DOHH2 (cell line): ENCODE data around the gene CH25H.

Experiments
- H3F3A ChIP-seq: fragments of 200-600 bp; sonication (generic), shearing (Covaris generic); 2 replicates; pipeline ENCODE4 v1.6.0; 2016; ENCODE audit warnings: antibody characterized with exemption, mild to moderate bottlenecking; ENCODE audit not compliant: control insufficient read depth, insufficient read depth
- H3K27ac ChIP-seq: fragments of 200-600 bp; sonication (generic); 2 replicates; pipeline ENCODE4 v1.5.1; 2014; ENCODE audit warnings: low read depth, mild to moderate bottlenecking, low read length, moderate library complexity
- H3K27me3 ChIP-seq: fragments of 200-600 bp; sonication (generic); 2 replicates; pipeline ENCODE4 v1.6.1; 2014; ENCODE audit warnings: mild to moderate bottlenecking, low read length, mixed read lengths; ENCODE audit not compliant: control insufficient read depth
- H3K36me3 ChIP-seq: fragments of 200-600 bp; sonication (generic); 2 replicates; pipeline ENCODE4 v1.6.1; 2014; ENCODE audit warnings: mild to moderate bottlenecking, low read length, moderate library complexity, mixed read lengths; ENCODE audit not compliant: control insufficient read depth
- H3K4me1 ChIP-seq: fragments of 200-600 bp; sonication (generic); 2 replicates; pipeline ENCODE4 v1.6.1; 2014; ENCODE audit warnings: mild to moderate bottlenecking, low read length, mixed read lengths; ENCODE audit not compliant: control insufficient read depth
- H3K4me2 ChIP-seq: fragments of 200-600 bp; sonication (generic); 2 replicates; pipeline ENCODE4 v1.6.0; 2014; ENCODE audit warnings: mild to moderate bottlenecking, low read length, moderate library complexity
- H3K4me3 ChIP-seq: fragments of 200-600 bp; sonication (generic); 2 replicates; pipeline ENCODE4 v1.5.1; 2014; ENCODE audit warnings: mild to moderate bottlenecking, low read length, mixed read lengths
- H3K79me2 ChIP-seq: fragments of 200-600 bp; sonication (generic); 2 replicates; pipeline ENCODE4 v1.6.1; 2014; ENCODE audit warnings: mild to moderate bottlenecking, low read length, mixed read lengths; ENCODE audit not compliant: control insufficient read depth
- H3K9me2 ChIP-seq: fragments of 200-600 bp; sonication (generic); replicated peaks from 2 replicates; pipeline ENCODE4 v1.6.1; 2014; ENCODE audit warnings: mild to moderate bottlenecking, low read length, mixed read lengths; ENCODE audit not compliant: control insufficient read depth
- H3K9me3 ChIP-seq: fragments of 200-600 bp; sonication (generic); 2 replicates; pipeline ENCODE4 v1.6.1; 2014; ENCODE audit warnings: antibody characterized with exemption, low read length, mixed read lengths; ENCODE audit not compliant: control insufficient read depth, insufficient read depth
- H4K20me1 ChIP-seq: fragments of 200-600 bp; sonication (generic); 2 replicates; pipeline ENCODE4 v1.6.0; 2014; ENCODE audit warnings: low read depth, mild to moderate bottlenecking, antibody characterized with exemption, low read length, moderate library complexity; ENCODE audit not compliant: control insufficient read depth, insufficient read depth
- CTCF ChIP-seq: fragments of 200-600 bp; sonication (generic); IDR thresholded peaks from one replicate; pipeline ENCODE4 v1.5.1; 2014; ENCODE audit warnings: antibody characterized with exemption, mild to moderate bottlenecking, low read depth, low read length; ENCODE audit not compliant: poor library complexity, severe bottlenecking
- EZH2phosphoT487 ChIP-seq: fragments of 200-600 bp; sonication (generic); IDR thresholded peaks from 2 replicates; pipeline ENCODE4 v1.6.1; 2017; ENCODE audit warnings: borderline replicate concordance, mild to moderate bottlenecking, antibody characterized with exemption, low read length, moderate library complexity, mixed read lengths

CH25H gene

GRCh38 chr10:89214566-89215165 is 7.5 kb upstream of the CH25H start:
- no peak overlapping the region for H3K27ac ChIP-seq
- H3K4me2 ChIP-seq = no peak overlapping the region
- H3K79me2 ChIP-seq = no peaks in the 10 kb centered on the region
- peaks cover 5% of the 10 kb centered on the region; the same call in 1 of the 2 replicates for H3F3A ChIP-seq
- H3K4me1 ChIP-seq = peaks cover 9% of the 10 kb centered on the region
- H3K9me3 ChIP-seq = no peaks in the 10 kb centered on the region
- H3K36me3 ChIP-seq = no peaks in the 10 kb centered on the region
- no peaks in the 10 kb centered on the region for H4K20me1 ChIP-seq
- H3K9me2 ChIP-seq = no peaks in the 10 kb centered on the region
- H3K4me3 ChIP-seq = no peak overlapping the region
- peaks cover 4% of the 10 kb centered on the region; the same call in 1 of the 2 replicates for H3K27me3 ChIP-seq
- no peak for TF ChIP-seq CTCF
- TF ChIP-seq EZH2phosphoT487 = no peak

GRCh38 chr10:89213191-89213808 is 6.2 kb upstream of the CH25H start:
- peaks cover 5% of the 10 kb centered on the region; the same call in 1 of the 2 replicates for H3F3A ChIP-seq
- H3K4me3 ChIP-seq = no peak overlapping the region
- H3K9me3 ChIP-seq = no peaks in the 10 kb centered on the region
- H3K36me3 ChIP-seq = no peaks in the 10 kb centered on the region
- no peak overlapping the region for H3K4me2 ChIP-seq
- peaks cover 12% of the 10 kb centered on the region for H3K27me3 ChIP-seq
- TF ChIP-seq CTCF (peak; percentile 29), EZH2phosphoT487 (no peak)
- H3K27ac ChIP-seq = no peak overlapping the region
- no peaks in the 10 kb centered on the region for H3K9me2 ChIP-seq
- H3K4me1 ChIP-seq = peaks cover 14% of the 10 kb centered on the region
- H3K79me2 ChIP-seq = no peaks in the 10 kb centered on the region
- no peaks in the 10 kb centered on the region for H4K20me1 ChIP-seq

GRCh38 chr10:89210794-89211425 is 3.8 kb upstream of the CH25H start:
- Histone ChIP-seq H3F3A (no peaks in the 10 kb centered on the region), H3K9me2 (no peaks in the 10 kb centered on the region), H3K27me3 (peaks cover 36% of the 10 kb centered on the region), H3K4me1 (peaks cover 18% of the 10 kb centered on the region), H3K36me3 (no peaks in the 10 kb centered on the region), H3K4me2 (no peak overlapping the region), H3K9me3 (no peaks in the 10 kb centered on the region), H3K27ac (no peak overlapping the region), H3K79me2 (no peaks in the 10 kb centered on the region), H3K4me3 (no peak overlapping the region), H4K20me1 (no peaks in the 10 kb centered on the region)
- no peak for TF ChIP-seq CTCF
- TF ChIP-seq EZH2phosphoT487 = no peak
